Measurements from ENCODE around the gene ADAM23.

Gene ADAM23

DNA sequence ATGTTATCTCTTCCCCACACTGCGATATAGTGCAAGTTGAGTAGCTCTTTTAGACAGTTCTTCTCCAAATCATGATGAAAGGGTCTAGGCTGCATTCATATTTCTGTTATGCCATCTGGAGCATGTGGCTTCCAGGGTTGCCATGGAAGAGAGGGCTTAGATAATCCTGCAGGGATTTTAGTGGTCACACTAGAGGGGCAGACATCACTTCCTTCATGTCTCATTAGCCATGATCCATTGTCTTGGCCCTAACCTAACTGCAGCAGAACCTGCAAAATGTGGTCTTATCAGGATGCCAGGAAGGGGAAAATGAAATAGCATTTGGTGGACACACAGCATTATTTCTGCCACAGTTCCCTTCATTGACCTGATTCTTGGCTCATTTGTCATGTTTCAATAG is 83.1 kb downstream of the ADAM23 start:
- TF ChIP-seq, protein P1, sequence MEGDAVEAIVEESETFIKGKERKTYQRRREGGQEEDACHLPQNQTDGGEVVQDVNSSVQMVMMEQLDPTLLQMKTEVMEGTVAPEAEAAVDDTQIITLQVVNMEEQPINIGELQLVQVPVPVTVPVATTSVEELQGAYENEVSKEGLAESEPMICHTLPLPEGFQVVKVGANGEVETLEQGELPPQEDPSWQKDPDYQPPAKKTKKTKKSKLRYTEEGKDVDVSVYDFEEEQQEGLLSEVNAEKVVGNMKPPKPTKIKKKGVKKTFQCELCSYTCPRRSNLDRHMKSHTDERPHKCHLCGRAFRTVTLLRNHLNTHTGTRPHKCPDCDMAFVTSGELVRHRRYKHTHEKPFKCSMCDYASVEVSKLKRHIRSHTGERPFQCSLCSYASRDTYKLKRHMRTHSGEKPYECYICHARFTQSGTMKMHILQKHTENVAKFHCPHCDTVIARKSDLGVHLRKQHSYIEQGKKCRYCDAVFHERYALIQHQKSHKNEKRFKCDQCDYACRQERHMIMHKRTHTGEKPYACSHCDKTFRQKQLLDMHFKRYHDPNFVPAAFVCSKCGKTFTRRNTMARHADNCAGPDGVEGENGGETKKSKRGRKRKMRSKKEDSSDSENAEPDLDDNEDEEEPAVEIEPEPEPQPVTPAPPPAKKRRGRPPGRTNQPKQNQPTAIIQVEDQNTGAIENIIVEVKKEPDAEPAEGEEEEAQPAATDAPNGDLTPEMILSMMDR (IDR thresholded peaks at IDR 0.05; ENCODE audit: low read depth, low read length, poor library complexity, severe bottlenecking) = no peak
- TF ChIP-seq EZH2phosphoT487 (IDR thresholded peaks at IDR 0.05; ENCODE audit: borderline replicate concordance, low read length) = no peak
- H3K4me1 ChIP-seq (ENCODE audit: control insufficient read depth, low read length) = no peaks in the 10 kb centered on the region
- no peak overlapping the region for H3K27ac ChIP-seq (ENCODE audit: low read depth, low read length)
- H3K9me2 ChIP-seq (replicated peaks; ENCODE audit: control insufficient read depth, low read length) = no peaks in the 10 kb centered on the region
- H3K27me3 ChIP-seq (ENCODE audit: control insufficient read depth, low read length) = no peaks in the 10 kb centered on the region; the same call in 1 of the 2 replicates
- no peaks in the 10 kb centered on the region for H3K36me3 ChIP-seq (ENCODE audit: control insufficient read depth, low read length)
- no peaks in the 10 kb centered on the region for H3K79me2 ChIP-seq (ENCODE audit: control insufficient read depth, low read length)
- H3K4me3 ChIP-seq (ENCODE audit: low read length) = no peak overlapping the region
- no peaks in the 10 kb centered on the region for H3K9me3 ChIP-seq (ENCODE audit: control insufficient read depth, insufficient read depth, low read length)
- H4K20me1 ChIP-seq (ENCODE audit: control insufficient read depth, insufficient read depth, low read depth, low read length) = no peaks in the 10 kb centered on the region
- H3F3A ChIP-seq (ENCODE audit: control insufficient read depth, insufficient read depth) = no peaks in the 10 kb centered on the region
- no peak overlapping the region for H3K4me2 ChIP-seq (ENCODE audit: low read length)

DNA sequence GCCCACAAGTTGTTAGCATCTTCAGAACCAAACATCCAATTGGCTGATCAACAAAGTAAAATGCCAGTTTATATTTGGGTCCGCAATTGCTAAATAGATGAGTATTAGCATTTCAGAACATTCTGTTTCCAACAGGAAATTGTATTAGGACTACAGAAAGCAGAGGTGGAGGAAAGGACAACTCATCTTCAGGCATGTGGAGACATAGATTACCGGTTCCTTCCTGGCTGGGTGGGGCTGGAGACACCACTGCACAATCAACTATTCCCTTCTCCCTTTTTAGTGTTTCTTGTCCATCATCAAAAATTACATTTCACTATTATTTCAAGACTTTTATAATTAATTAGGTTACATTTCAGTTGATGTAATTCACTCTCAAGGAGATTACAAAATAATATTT is 83.8 kb downstream of the ADAM23 start:
- Histone ChIP-seq H3K4me1 (ENCODE audit: control insufficient read depth, low read length) (no peaks in the 10 kb centered on the region), H3K4me3 (ENCODE audit: low read length) (no peak overlapping the region), H3K4me2 (ENCODE audit: low read length) (no peak overlapping the region), H4K20me1 (ENCODE audit: control insufficient read depth, insufficient read depth, low read depth, low read length) (no peaks in the 10 kb centered on the region), H3K27ac (ENCODE audit: low read depth, low read length) (no peak overlapping the region), H3F3A (ENCODE audit: control insufficient read depth, insufficient read depth) (no peaks in the 10 kb centered on the region), H3K36me3 (ENCODE audit: control insufficient read depth, low read length) (no peaks in the 10 kb centered on the region), H3K27me3 (ENCODE audit: control insufficient read depth, low read length) (no peaks in the 10 kb centered on the region), H3K9me2 (replicated peaks; ENCODE audit: control insufficient read depth, low read length) (no peaks in the 10 kb centered on the region), H3K79me2 (ENCODE audit: control insufficient read depth, low read length) (no peaks in the 10 kb centered on the region), H3K9me3 (ENCODE audit: control insufficient read depth, insufficient read depth, low read length) (no peaks in the 10 kb centered on the region)
- TF ChIP-seq EZH2phosphoT487 (IDR thresholded peaks at IDR 0.05; ENCODE audit: borderline replicate concordance, low read length) = no peak
- TF ChIP-seq, protein P1 (IDR thresholded peaks at IDR 0.05; ENCODE audit: low read depth, low read length, poor library complexity, severe bottlenecking) = no peak

DNA sequence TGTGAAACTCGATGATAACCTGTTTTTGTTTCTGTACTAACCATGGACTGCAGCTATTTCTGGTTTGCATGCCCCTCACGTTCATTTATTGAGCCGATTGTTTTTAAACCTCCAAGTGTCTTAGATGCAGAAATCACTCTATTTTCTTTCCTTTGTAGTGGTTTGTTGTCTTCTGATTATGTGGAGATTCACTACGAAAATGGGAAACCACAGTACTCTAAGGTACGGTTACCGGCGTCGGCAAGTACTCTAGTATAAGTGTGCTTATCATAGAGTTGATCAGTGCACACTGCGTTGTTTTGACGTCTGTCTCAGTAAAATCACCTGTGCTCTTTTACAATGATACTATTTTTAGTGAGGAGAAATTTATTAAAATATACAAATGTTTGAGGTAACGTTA is 87.4 kb downstream of the ADAM23 start:
- H4K20me1 ChIP-seq (ENCODE audit: control insufficient read depth, insufficient read depth, low read depth, low read length) = no peaks in the 10 kb centered on the region
- no peaks in the 10 kb centered on the region for H3K9me3 ChIP-seq (ENCODE audit: control insufficient read depth, insufficient read depth, low read length)
- H3K4me3 ChIP-seq (ENCODE audit: low read length) = no peak overlapping the region
- no peaks in the 10 kb centered on the region for H3K9me2 ChIP-seq (replicated peaks; ENCODE audit: control insufficient read depth, low read length)
- TF ChIP-seq, protein P1 (IDR thresholded peaks at IDR 0.05; ENCODE audit: low read depth, low read length, poor library complexity, severe bottlenecking) = no peak
- TF ChIP-seq EZH2phosphoT487 (IDR thresholded peaks at IDR 0.05; ENCODE audit: borderline replicate concordance, low read length) = no peak
- no peaks in the 10 kb centered on the region for H3K36me3 ChIP-seq (ENCODE audit: control insufficient read depth, low read length)
- no peaks in the 10 kb centered on the region for H3F3A ChIP-seq (ENCODE audit: control insufficient read depth, insufficient read depth)
- H3K4me1 ChIP-seq (ENCODE audit: control insufficient read depth, low read length) = no peaks in the 10 kb centered on the region
- H3K27ac ChIP-seq (ENCODE audit: low read depth, low read length) = no peak overlapping the region
- H3K79me2 ChIP-seq (ENCODE audit: control insufficient read depth, low read length) = no peaks in the 10 kb centered on the region
- no peak overlapping the region for H3K4me2 ChIP-seq (ENCODE audit: low read length)
- H3K27me3 ChIP-seq (ENCODE audit: control insufficient read depth, low read length) = no peaks in the 10 kb centered on the region
